PFSK-1 (cell line): ENCODE measurements around the gene OR5B17. TPM values are rescaled to one million over a fixed set of nuclear protein-coding genes. Genes with fewer than 3 reads are reported as not detected.

Experiments
- FOXP2 ChIP-seq: optimal IDR thresholded peaks from 2 replicates; pipeline ENCODE3; 2011; ENCODE audit warnings: borderline replicate concordance, control low read depth, inconsistent platforms; ENCODE audit not compliant: insufficient read depth; ENCODE audit errors: extremely low read length, extremely low read depth
- POLR2AphosphoS5 ChIP-seq: IDR thresholded peaks from 2 replicates; pipeline ENCODE4 v1.6.1; 2012; ENCODE audit warnings: low read depth, mild to moderate bottlenecking, control low read depth, low read length, moderate library complexity
- REST ChIP-seq, 2 experiments: IDR thresholded peaks; 2 replicates each; pipeline versions ENCODE4 v1.6.1 to v1.8.0; 2011 to 2012; ENCODE audit warnings: low read depth in 2 of 2, low read length in 2 of 2, control low read depth in 1 of 2, inconsistent platforms in 1 of 2, mild to moderate bottlenecking in 1 of 2, moderate library complexity in 1 of 2; ENCODE audit not compliant: insufficient read depth in 1 of 2
- SIN3A ChIP-seq: IDR thresholded peaks from 2 replicates; pipeline ENCODE4 v1.6.1; 2012; ENCODE audit warnings: mild to moderate bottlenecking, low read length, moderate library complexity, borderline replicate concordance; ENCODE audit not compliant: insufficient read depth
- TAF1 ChIP-seq: IDR thresholded peaks from 2 replicates; pipeline ENCODE4 v1.6.1; 2012; ENCODE audit warnings: low read length, control low read depth, borderline replicate concordance; ENCODE audit not compliant: insufficient read depth
- polyA plus RNA-seq: library from polyadenylated mRNA; unstranded; fragments of >200 nt; gene quantifications from one replicate; pipeline ENCODE4 v1.2.1, GENCODE V29; 2012; ENCODE audit warnings: low read depth, missing spikeins; ENCODE audit not compliant: insufficient read length

The OR5B17 gene
- polyA plus RNA-seq: not detected

GRCh38 chr11:58358969-58359368 is at the start of gene OR5B17:
OR5B17 (minus strand) TSS chr11:58359069; CDS start chr11:58359069, 0 bp downstream.
- TF ChIP-seq REST (IDR thresholded peaks at IDR 0.05; ENCODE audit: insufficient read depth in 1 of 2, low read depth in 2 of 2, low read length in 2 of 2): no peak
- TF ChIP-seq SIN3A: no peak
- no peak for TF ChIP-seq FOXP2
- TF ChIP-seq POLR2AphosphoS5: no peak
- TF ChIP-seq TAF1: no peak

GRCh38 chr11:58406774-58407173 is 47.9 kb upstream of the OR5B17 start, which contains the start of gene OR5B3:
OR5B3 (minus strand) TSS chr11:58406874; CDS start chr11:58403409, 3,465 bp downstream.
- TF ChIP-seq SIN3A: no peak
- no peak for TF ChIP-seq FOXP2
- no peak for TF ChIP-seq REST (IDR thresholded peaks at IDR 0.05; ENCODE audit: insufficient read depth in 1 of 2, low read depth in 2 of 2, low read length in 2 of 2)

GRCh38 chr11:58395581-58395980 is 36.7 kb upstream of the OR5B17 start:
- TF ChIP-seq REST (IDR thresholded peaks at IDR 0.05; ENCODE audit: insufficient read depth in 1 of 2, low read depth in 2 of 2, low read length in 2 of 2): no peak
- no peak for TF ChIP-seq POLR2AphosphoS5
- no peak for TF ChIP-seq SIN3A
- no peak for TF ChIP-seq TAF1
- TF ChIP-seq FOXP2: no peak

- TF ChIP-seq SIN3A: no peak
- TF ChIP-seq FOXP2: no peak
- no peak for TF ChIP-seq POLR2AphosphoS5
- TF ChIP-seq REST (IDR thresholded peaks at IDR 0.05; ENCODE audit: insufficient read depth in 1 of 2, low read depth in 2 of 2, low read length in 2 of 2): no peak
- no peak for TF ChIP-seq TAF1
These were observed 35.3 kb upstream of the OR5B17 start for GRCh38 chr11:58394195-58394594.

- TF ChIP-seq SIN3A: no peak
- no peak for TF ChIP-seq REST (IDR thresholded peaks at IDR 0.05; ENCODE audit: insufficient read depth in 1 of 2, low read depth in 2 of 2, low read length in 2 of 2)
- no peak for TF ChIP-seq POLR2AphosphoS5
- no peak for TF ChIP-seq TAF1
- no peak for TF ChIP-seq FOXP2
These were observed 33.9 kb upstream of the OR5B17 start for GRCh38 chr11:58392746-58393145.
